A673 (cell line): ENCODE measurements around the gene CEP112. TPM values are rescaled to one million over a fixed set of nuclear protein-coding genes. Genes with fewer than 3 reads are reported as not detected.

Experiments used
- BruUV-seq: library from RNA; stranded (reverse); fragments of 400-500 nt; replicated peaks from 2 replicates; lab custom pipeline; 2021; lab: Mats Ljungman, UMichigan
- CTCF ChIA-PET: fragments of 300-600 bp; sonication (Branson Sonifier 250); formaldehyde crosslinking; loops from one replicate; lab custom pipeline; 2022; ENCODE audit warnings: antibody characterized with exemption; lab: Charles Lee
- POLR2A ChIA-PET: fragments of 300-600 bp; sonication (Branson Sonifier 250); formaldehyde crosslinking; loops from one replicate; lab custom pipeline; 2022; ENCODE audit warnings: antibody characterized with exemption; ENCODE audit not compliant: low non-redundant PET; lab: Charles Lee
- DNase-seq: peaks from one replicate; pipeline ENCODE4 v3.0.0-alpha.2; 2015; ENCODE audit warnings: low spot score
- H3K27ac ChIP-seq: fragments of 200-600 bp; sonication (generic); 2 replicates; pipeline ENCODE4 v1.5.1; 2016; ENCODE audit warnings: mixed run types, low read depth, mild to moderate bottlenecking, mixed read lengths, antibody characterized with exemption, low read length; ENCODE audit not compliant: poor library complexity, severe bottlenecking
- H3K27me3 ChIP-seq: fragments of 200-600 bp; sonication (generic); replicated peaks from 2 replicates; pipeline ENCODE4 v1.6.1; 2017; ENCODE audit warnings: mixed run types, low read depth, mild to moderate bottlenecking, mixed read lengths, antibody characterized with exemption, low read length; ENCODE audit not compliant: insufficient read depth, poor library complexity
- H3K36me3 ChIP-seq: fragments of 200-600 bp; sonication (generic); 2 replicates; pipeline ENCODE4 v1.6.1; 2016; ENCODE audit warnings: mixed run types, mild to moderate bottlenecking, mixed read lengths, antibody characterized with exemption, low read length; ENCODE audit not compliant: insufficient read depth, poor library complexity, severe bottlenecking
- H3K4me1 ChIP-seq: fragments of 200-600 bp; sonication (generic); 2 replicates; pipeline ENCODE4 v1.6.1; 2017; ENCODE audit warnings: mixed run types, mild to moderate bottlenecking, mixed read lengths, antibody characterized with exemption, low read length; ENCODE audit not compliant: insufficient read depth, poor library complexity, severe bottlenecking
- H3K4me3 ChIP-seq: fragments of 200-600 bp; sonication (generic); 2 replicates; pipeline ENCODE4 v1.5.1; 2016; ENCODE audit warnings: low read depth, mixed run types, mild to moderate bottlenecking, mixed read lengths, low read length; ENCODE audit not compliant: poor library complexity, severe bottlenecking
- H3K9me3 ChIP-seq: fragments of 200-600 bp; sonication (generic); 2 replicates; pipeline ENCODE4 v1.6.1; 2016; ENCODE audit warnings: mixed run types, low read depth, mild to moderate bottlenecking, mixed read lengths, antibody characterized with exemption, low read length; ENCODE audit not compliant: poor library complexity, severe bottlenecking
- CTCF ChIP-seq: fragments of 300-800, 200-600 bp; sonication (generic); conservative IDR thresholded peaks from 2 replicates; pipeline ENCODE4 v1.5.1; 2017; ENCODE audit warnings: low read depth, mild to moderate bottlenecking, antibody characterized with exemption, low read length, moderate library complexity, mixed read lengths
- EZH2 ChIP-seq: fragments of 200-600 bp; sonication (generic); IDR thresholded peaks from 2 replicates; pipeline ENCODE4 v1.6.1; 2017; ENCODE audit warnings: borderline replicate concordance, low read depth, mild to moderate bottlenecking, mixed read lengths, antibody characterized with exemption, low read length; ENCODE audit not compliant: poor library complexity, severe bottlenecking
- intact Hi-C: fragments of 100-400 bp; cut with micrococcal nuclease; formaldehyde crosslinking; loops from one replicate; pipeline ENCODE4 v1.10.0; 2022; ENCODE audit not compliant: unreplicated experiment
- total RNA-seq: library from RNA; stranded (reverse); gene quantifications from 2 replicates; pipeline ENCODE4 v1.2.3, GENCODE V29; 2021

CEP112 gene
- total RNA-seq, 1 experiment from 2014 or later: 27.2 TPM

GRCh38 chr17:65876985-65877384 is 314.9 kb downstream of the CEP112 start:
- ChIA-PET POLR2A (no interaction called here), CTCF (no interaction called here)
- TF ChIP-seq CTCF (no peak), EZH2 (no peak)
- Histone ChIP-seq H3K27ac (no peak overlapping the region), H3K9me3 (peaks cover 7% of the 10 kb centered on the region), H3K4me3 (no peak overlapping the region), H3K27me3 (no peaks in the 10 kb centered on the region), H3K4me1 (no peaks in the 10 kb centered on the region), H3K36me3 (no peaks in the 10 kb centered on the region)
- BruUV-seq: no TSS peak
- intact Hi-C loops: no loop called here
- DNase-seq: no peak

- POLR2A ChIA-PET: no interaction called here
- Histone ChIP-seq H3K36me3 (no peaks in the 10 kb centered on the region), H3K4me1 (no peaks in the 10 kb centered on the region), H3K4me3 (no peak overlapping the region), H3K27ac (no peak overlapping the region), H3K9me3 (no peaks in the 10 kb centered on the region), H3K27me3 (no peaks in the 10 kb centered on the region)
- no peak for DNase-seq
- intact Hi-C loops: no loop called here
- CTCF ChIA-PET: no interaction called here
- no peak for TF ChIP-seq CTCF
- TF ChIP-seq EZH2: no peak
- no TSS peak for BruUV-seq
These were observed 323.1 kb downstream of the CEP112 start for GRCh38 chr17:65868881-65869280.

GRCh38 chr17:65867014-65867413 is 324.9 kb downstream of the CEP112 start:
- Histone ChIP-seq H3K4me3 (no peak overlapping the region), H3K9me3 (no peaks in the 10 kb centered on the region), H3K4me1 (no peaks in the 10 kb centered on the region), H3K36me3 (no peaks in the 10 kb centered on the region), H3K27me3 (no peaks in the 10 kb centered on the region), H3K27ac (no peak overlapping the region)
- BruUV-seq: no TSS peak
- CTCF ChIA-PET: no interaction called here
- intact Hi-C loops: no loop called here
- no peak for TF ChIP-seq EZH2
- TF ChIP-seq CTCF: no peak
- POLR2A ChIA-PET: no interaction called here
- no peak for DNase-seq
